Naive thymus-derived CD4-positive, alpha-beta T cell (primary cell): ENCODE results near the gene BOD1. TPM values are rescaled to one million over a fixed set of nuclear protein-coding genes. Genes with fewer than 3 reads are reported as not detected.
A peak's percentile ranks its signal among the peaks of the same experiment; 100 is the strongest.

ENCODE experiments used
- ATAC-seq: fragments of 150-1000 bp; cut with Tn5 transposase; 2 replicates; pipeline ENCODE4 v1.10.0; 2021; ENCODE audit warnings: mild to moderate bottlenecking, moderate library complexity
- CTCF ChIA-PET: fragments of 350-600 bp; sonication (Branson Sonifier 250); formaldehyde crosslinking; loops from one replicate; lab custom pipeline; 2021; ENCODE audit warnings: antibody characterized with exemption; lab: Charles Lee
- POLR2A ChIA-PET: fragments of 350-600 bp; sonication (Branson Sonifier 250); formaldehyde crosslinking; loops from one replicate; lab custom pipeline; 2021; ENCODE audit warnings: antibody characterized with exemption, inconsistent platforms; lab: Charles Lee
- DNase-seq, 9 donors: peaks; one replicate each; pipeline versions ENCODE4 v3.0.0 to v3.0.0-alpha.2; 2020 to 2022; ENCODE audit warnings: mixed read lengths in 1 of 9
- H3K27ac ChIP-seq: one replicate; pipeline ENCODE4 v1.7.0; 2013; ENCODE audit warnings: mild to moderate bottlenecking, low read depth, low read length, moderate library complexity
- H3K27me3 ChIP-seq, 2 donors: one replicate each; pipeline ENCODE4 v1.7.0; 2013; ENCODE audit warnings: low read length in 2 of 2, mild to moderate bottlenecking in 2 of 2, moderate library complexity in 2 of 2; ENCODE audit not compliant: control insufficient read depth in 2 of 2, insufficient read depth in 2 of 2
- H3K36me3 ChIP-seq, 3 experiments: 1 replicate in 2 of 3; 2 replicates in 1 of 3; pipeline ENCODE4 v1.7.0; 2013; ENCODE audit warnings: low read length in 3 of 3, mild to moderate bottlenecking in 3 of 3, moderate library complexity in 1 of 3; ENCODE audit not compliant: insufficient read depth in 3 of 3, control insufficient read depth in 2 of 3
- H3K4me1 ChIP-seq, 2 donors: one replicate each; pipeline ENCODE4 v1.7.0; 2013; ENCODE audit warnings: low read length in 2 of 2, mild to moderate bottlenecking in 2 of 2, moderate library complexity in 1 of 2; ENCODE audit not compliant: control insufficient read depth in 2 of 2, insufficient read depth in 2 of 2
- H3K4me3 ChIP-seq: 2 replicates; pipeline ENCODE4 v1.7.0; 2013; ENCODE audit warnings: mild to moderate bottlenecking, low read length
- H3K9me3 ChIP-seq, 3 experiments: 1 replicate in 2 of 3; 2 replicates in 1 of 3; pipeline ENCODE4 v1.7.0; 2013; ENCODE audit warnings: low read length in 3 of 3; ENCODE audit not compliant: control insufficient read depth in 2 of 3
- H3K27ac Mint-ChIP-seq, 9 donors: one replicate each; pipeline ENCODE4 v1.8.0; 2020 to 2022; ENCODE audit warnings: mixed read lengths in 9 of 9, mild to moderate bottlenecking in 8 of 9, moderate library complexity in 5 of 9, inconsistent platforms in 2 of 9
- H3K27me3 Mint-ChIP-seq, 5 donors: one replicate each; pipeline ENCODE4 v1.8.0; 2021 to 2022; ENCODE audit warnings: mixed read lengths in 5 of 5, mild to moderate bottlenecking in 1 of 5
- H3K36me3 Mint-ChIP-seq, 5 donors: one replicate each; pipeline ENCODE4 v1.8.0; 2020 to 2022; ENCODE audit warnings: mixed read lengths in 5 of 5, mild to moderate bottlenecking in 3 of 5, inconsistent platforms in 1 of 5
- H3K4me1 Mint-ChIP-seq, 7 donors: one replicate each; pipeline ENCODE4 v1.8.0; 2020 to 2022; ENCODE audit warnings: mixed read lengths in 7 of 7, mild to moderate bottlenecking in 3 of 7, inconsistent platforms in 1 of 7
- H3K4me3 Mint-ChIP-seq, 10 donors: one replicate each; pipeline ENCODE4 v1.8.0; 2020 to 2022; ENCODE audit warnings: mild to moderate bottlenecking in 10 of 10, mixed read lengths in 10 of 10, moderate library complexity in 6 of 10, inconsistent platforms in 2 of 10
- H3K9me3 Mint-ChIP-seq, 11 donors: one replicate each; pipeline ENCODE4 v1.8.0; 2020 to 2022; ENCODE audit warnings: mixed read lengths in 11 of 11, mild to moderate bottlenecking in 4 of 11, inconsistent platforms in 1 of 11, moderate library complexity in 1 of 11
- intact Hi-C, 2 donors: fragments of 100-400 bp; cut with micrococcal nuclease; formaldehyde crosslinking; loops; one replicate each; pipeline ENCODE4 v1.15.1; 2023
- polyA plus RNA-seq, 2 donors: library from polyadenylated mRNA; unstranded; fragments of 300-500 nt; fragmentation: Illumina TruSeq; gene quantifications; one replicate each; pipeline ENCODE4 v1.2.3, GENCODE V29; 2021
- total RNA-seq, 6 experiments: library from RNA in 5 of 6; stranded (reverse) in 5 of 6; gene quantifications; 1 replicate in 5 of 6; 2 replicates in 1 of 6; pipeline ENCODE4 v1.2.3 and lab custom pipeline; 2021 to 2026

Gene BOD1
- total and polyA plus RNA-seq, 7 experiments from 2014 or later = 18.1 to 50.2 (median 27.3) TPM

GRCh38 chr5:173620784-173621183 is 4.3 kb upstream of the BOD1 start:
- no peak for DNase-seq
- Histone ChIP-seq H3K27me3 (no peaks in the 10 kb centered on the region), H3K36me3 (no peaks in the 10 kb centered on the region), H3K4me3 (no peak overlapping the region), H3K27ac (no peak overlapping the region), H3K9me3 (no peaks in the 10 kb centered on the region), H3K4me1 (peaks cover under 1 to 4% of the 10 kb centered on the region in 2 donors)
- Mint-ChIP-seq H3K27me3 (no peaks in the 10 kb centered on the region), H3K4me1 (peaks cover under 1 to 16% (median 9%) of the 10 kb centered on the region in 7 donors), H3K36me3 (no peaks in the 10 kb centered on the region), H3K27ac (no peak overlapping the region), H3K4me3 (no peak overlapping the region), H3K9me3 (no peaks in the 10 kb centered on the region)
- ATAC-seq = no peak
- CTCF ChIA-PET = interaction anchor here (0.7 to 2.8 kb wide), 4 partner anchors 297 to 691 kb away, joined by 3 to 8 read pairs (median 3); no protein-coding TSS in a partner anchor
- POLR2A ChIA-PET = no interaction called here
- intact Hi-C loops = no loop called here

DNA sequence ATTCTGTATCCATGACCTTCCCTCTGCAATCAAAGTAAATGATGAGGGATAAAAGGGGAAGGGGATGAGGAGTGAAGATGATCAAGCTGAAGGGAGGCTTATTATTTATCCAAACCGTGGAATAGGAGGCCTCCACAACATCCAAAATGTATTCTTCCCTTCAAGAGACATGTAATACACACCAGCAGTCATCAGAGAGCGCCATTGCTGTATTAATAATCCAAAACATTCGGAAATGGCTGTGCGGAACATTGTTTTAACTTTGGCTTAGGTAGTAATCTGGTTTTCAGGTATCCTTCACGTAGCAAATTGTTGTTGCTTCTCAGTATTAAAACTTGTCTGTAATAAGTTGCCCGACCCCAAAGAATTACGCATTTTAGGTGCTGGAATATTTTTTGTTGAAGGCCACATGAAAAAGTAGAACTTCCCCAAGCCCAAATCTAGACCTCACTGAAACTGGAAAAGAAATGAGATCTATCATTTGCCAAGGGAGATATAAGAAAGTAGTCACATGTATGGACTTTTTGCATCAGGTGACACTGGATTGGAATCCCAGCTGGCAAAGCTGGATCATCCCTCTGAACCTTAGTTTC is 2.6 kb upstream of the BOD1 start:
- Histone ChIP-seq H3K4me1 (peaks cover 14 to 20% of the 10 kb centered on the region in 2 donors), H3K9me3 (no peaks in the 10 kb centered on the region), H3K27ac (no peak overlapping the region), H3K27me3 (no peaks in the 10 kb centered on the region), H3K4me3 (no peak overlapping the region), H3K36me3 (no peaks in the 10 kb centered on the region)
- intact Hi-C loops = loop anchor here (1.0 to 5.0 kb wide), 5 partner anchors 306 to 1858 kb away; partner anchors contain the start of genes ATP6V0E1 (in 1 of the 2), SFXN1 (in 1 of the 2) and SH3PXD2B (in 1 of the 2)
- DNase-seq = peak in 7 of 9 donors; percentile 41 to 75 (median 61)
- H3K36me3 Mint-ChIP-seq = no peaks in the 10 kb centered on the region
- peak overlapping the region in 3 of 10 donors; percentile 9 to 37 (median 32) for H3K4me3 Mint-ChIP-seq
- H3K4me1 Mint-ChIP-seq = peaks cover 12 to 34% (median 27%) of the 10 kb centered on the region in 7 donors
- no peak for ATAC-seq
- no peaks in the 10 kb centered on the region for H3K9me3 Mint-ChIP-seq
- H3K27ac Mint-ChIP-seq = peak overlapping the region in 4 of 9 donors; percentile 34 to 74 (median 52)
- H3K27me3 Mint-ChIP-seq = no peaks in the 10 kb centered on the region
- CTCF ChIA-PET = interaction anchor here (1.0 to 5.3 kb wide), 8 partner anchors 9 to 367 kb away, joined by 3 to 68 read pairs (median 4); partner anchors contain the start of gene CPEB4
- POLR2A ChIA-PET = interaction anchor here (0.7 to 4.2 kb wide), 4 partner anchors 269 to 307 kb away, joined by 3 to 42 read pairs (median 6); partner anchors contain the start of gene CPEB4

GRCh38 chr5:173615884-173616576 is 420 bp downstream of the BOD1 start:
- no peaks in the 10 kb centered on the region for H3K27me3 ChIP-seq
- H3K27ac ChIP-seq = peak overlapping the region; percentile 99
- peaks cover 21 to 24% of the 10 kb centered on the region in 2 donors for H3K4me1 ChIP-seq
- H3K9me3 ChIP-seq = no peaks in the 10 kb centered on the region
- ChIA-PET POLR2A (interaction anchor here (0.8 to 4.2 kb wide), 6 partner anchors 11 to 358 kb away, joined by 3 to 42 read pairs (median 13); partner anchors contain the start of gene CPEB4), CTCF (interaction anchor here (0.7 to 5.3 kb wide), 16 partner anchors 13 to 364 kb away, joined by 3 to 68 read pairs (median 4); partner anchors contain the start of gene CPEB4)
- H3K4me3 ChIP-seq = peak overlapping the region; percentile 71
- H3K9me3 Mint-ChIP-seq = peaks cover 0 to 1% (median 0%) of the 10 kb centered on the region in 11 donors
- H3K4me3 Mint-ChIP-seq = peak overlapping the region; percentile 85 to 97 (median 92)
- peaks cover 0 to 12% (median 2%) of the 10 kb centered on the region in 5 donors for H3K36me3 Mint-ChIP-seq
- DNase-seq = peak; percentile 47 to 78 (median 73)
- no peaks in the 10 kb centered on the region for H3K27me3 Mint-ChIP-seq
- intact Hi-C loops = loop anchor here (1.0 to 5.0 kb wide), 14 partner anchors 167 to 1861 kb away; partner anchors contain the start of genes CPEB4 (in 2 of the 2), ATP6V0E1 (in 1 of the 2), BNIP1 (in 1 of the 2) and DUSP1 (in 1 of the 2)
- peaks cover 0 to 24% (median 9%) of the 10 kb centered on the region in 3 experiments for H3K36me3 ChIP-seq
- ATAC-seq = peak; percentile 73
- H3K4me1 Mint-ChIP-seq = peaks cover 28 to 60% (median 51%) of the 10 kb centered on the region in 7 donors
- peak overlapping the region; percentile 79 to 98 (median 93) for H3K27ac Mint-ChIP-seq

DNA sequence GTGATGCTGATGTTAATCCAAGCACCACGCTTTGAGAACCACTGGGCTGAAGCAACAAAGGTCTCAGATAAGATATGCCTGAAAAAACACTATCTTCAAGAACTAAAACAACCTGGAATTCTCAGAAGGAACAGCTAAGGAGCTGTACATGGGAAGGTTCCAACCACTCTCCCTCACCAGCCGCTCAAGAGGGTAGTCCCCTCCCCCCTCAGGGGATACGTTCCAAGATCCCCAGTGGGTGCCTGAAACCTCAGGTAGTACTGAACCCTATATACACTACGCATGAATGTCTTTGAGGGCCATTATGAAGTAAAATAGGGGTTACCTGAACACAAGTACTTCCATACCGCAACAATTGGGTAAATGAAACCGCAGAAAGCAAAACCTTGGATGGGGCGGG is 1.9 kb downstream of the BOD1 start:
- no peak overlapping the region for H3K4me3 ChIP-seq
- H3K4me1 Mint-ChIP-seq = peaks cover 28 to 72% (median 62%) of the 10 kb centered on the region in 7 donors
- no peaks in the 10 kb centered on the region for H3K9me3 ChIP-seq
- peaks cover 21 to 24% of the 10 kb centered on the region in 2 donors for H3K4me1 ChIP-seq
- peaks cover 0 to 1% (median 0%) of the 10 kb centered on the region in 11 donors for H3K9me3 Mint-ChIP-seq
- H3K36me3 ChIP-seq = peaks cover 0 to 38% (median 9%) of the 10 kb centered on the region in 3 experiments
- no peak for DNase-seq
- CTCF ChIA-PET = interaction anchor here (0.6 to 5.3 kb wide), 3 partner anchors 273 to 359 kb away, joined by 3 to 68 read pairs (median 11); partner anchors contain the start of gene CPEB4
- POLR2A ChIA-PET = interaction anchor here (0.8 to 4.2 kb wide), 3 partner anchors 19 to 339 kb away, joined by 3 to 42 read pairs (median 4); no protein-coding TSS in a partner anchor
- peak overlapping the region in 3 of 9 donors; percentile 19 to 96 (median 58) for H3K27ac Mint-ChIP-seq
- no peak for ATAC-seq
- peaks cover 0 to 22% (median 6%) of the 10 kb centered on the region in 5 donors for H3K36me3 Mint-ChIP-seq
- no peaks in the 10 kb centered on the region for H3K27me3 Mint-ChIP-seq
- no peak overlapping the region for H3K27ac ChIP-seq
- H3K27me3 ChIP-seq = no peaks in the 10 kb centered on the region
- H3K4me3 Mint-ChIP-seq = peak overlapping the region; percentile 46 to 97 (median 90)
- intact Hi-C loops = no loop called here

DNA sequence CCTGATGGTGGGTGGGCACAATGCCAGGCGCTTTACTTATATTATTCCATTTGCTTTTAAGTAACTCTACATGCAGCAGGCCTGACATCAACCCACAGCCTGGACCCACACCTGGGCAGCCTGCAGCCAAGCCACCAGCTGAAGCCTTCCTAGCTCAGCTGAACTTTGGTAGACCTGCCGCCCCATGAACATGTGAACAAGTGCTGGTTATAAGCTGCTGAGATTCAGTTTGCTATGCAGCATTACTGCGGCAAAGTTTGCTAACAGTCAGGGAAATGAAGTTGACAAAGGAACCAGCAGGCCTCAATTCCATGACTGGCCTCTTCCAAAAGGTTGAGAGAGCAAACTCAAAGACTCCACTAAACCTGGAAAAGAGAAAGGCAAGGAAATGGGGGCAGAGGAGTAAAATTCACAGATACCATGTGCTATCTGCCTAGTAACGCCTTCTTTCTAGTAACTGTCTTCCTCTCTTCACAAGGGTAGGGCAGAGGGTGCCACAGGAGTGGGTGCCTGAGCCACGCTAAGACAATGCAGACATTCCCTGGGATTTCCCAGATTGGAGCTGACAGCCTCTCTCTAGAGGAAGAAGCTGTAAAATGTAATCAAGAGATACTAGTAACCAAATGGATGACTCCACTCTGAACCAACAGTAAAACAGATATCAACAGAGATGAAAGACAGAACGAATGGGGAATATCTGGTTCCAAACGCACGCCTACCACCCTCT is 2.9 kb downstream of the BOD1 start:
- intact Hi-C loops = no loop called here
- DNase-seq = no peak

More for the DNA sequence above, 2.9 kb downstream of the BOD1 start:
- Histone ChIP-seq H3K27me3 (no peaks in the 10 kb centered on the region), H3K9me3 (no peaks in the 10 kb centered on the region), H3K4me1 (peaks cover 21 to 24% of the 10 kb centered on the region in 2 donors), H3K36me3 (peaks cover 0 to 48% (median 14%) of the 10 kb centered on the region in 3 experiments), H3K4me3 (no peak overlapping the region), H3K27ac (no peak overlapping the region)
- H3K36me3 Mint-ChIP-seq = peaks cover 0 to 28% (median 10%) of the 10 kb centered on the region in 5 donors
- H3K4me1 Mint-ChIP-seq = peaks cover 28 to 66% (median 62%) of the 10 kb centered on the region in 7 donors
- no peaks in the 10 kb centered on the region for H3K27me3 Mint-ChIP-seq
- no peak for ATAC-seq
- H3K9me3 Mint-ChIP-seq = peaks cover 0 to 1% (median 0%) of the 10 kb centered on the region in 11 donors
- CTCF ChIA-PET = interaction anchor here (0.6 kb wide), 1 partner anchor 360 kb away, joined by 3 read pairs; no protein-coding TSS in a partner anchor
- H3K4me3 Mint-ChIP-seq = peak overlapping the region in 7 of 10 donors; percentile 23 to 94 (median 85)
- peak overlapping the region in 5 of 9 donors; percentile 19 to 80 (median 45) for H3K27ac Mint-ChIP-seq
- POLR2A ChIA-PET = interaction anchor here (0.6 kb wide), 1 partner anchor 15 kb away, joined by 3 read pairs; no protein-coding TSS in a partner anchor
